ENCODE data around the gene ADGRD2.

The ADGRD2 gene

GRCh38 chr9:124450241-124450924, at the start of gene ADGRD2:
TSS of gene ADGRD2 (plus strand) at chr9:124450451. CDS start at chr9:124451667, 1,216 bp downstream.
- H3K4me3 ChIP-seq (ENCODE audit: low read depth, low read length): no peak within 1 kb of the TSS
- no peak for TF ChIP-seq CTCF (IDR thresholded peaks at IDR 0.05; ENCODE audit: borderline replicate concordance, insufficient read depth, low read depth, low read length)

GRCh38 chr9:124403246-124403645, 47.0 kb upstream of the ADGRD2 start:
- no peak for TF ChIP-seq CTCF (IDR thresholded peaks at IDR 0.05; ENCODE audit: borderline replicate concordance, insufficient read depth, low read depth, low read length)
- no peak overlapping the region for H3K4me3 ChIP-seq (ENCODE audit: low read depth, low read length)

GRCh38 chr9:124409410-124409809, 40.8 kb upstream of the ADGRD2 start:
- TF ChIP-seq CTCF (IDR thresholded peaks at IDR 0.05; ENCODE audit: borderline replicate concordance, insufficient read depth, low read depth, low read length): no peak
- H3K4me3 ChIP-seq (ENCODE audit: low read depth, low read length): no peak overlapping the region

- TF ChIP-seq CTCF (IDR thresholded peaks at IDR 0.05; ENCODE audit: borderline replicate concordance, insufficient read depth, low read depth, low read length): no peak
- H3K4me3 ChIP-seq (ENCODE audit: low read depth, low read length): no peak overlapping the region
Observed at GRCh38 chr9:124410321-124410913, 39.8 kb upstream of the ADGRD2 start.

- TF ChIP-seq CTCF (IDR thresholded peaks at IDR 0.05; ENCODE audit: borderline replicate concordance, insufficient read depth, low read depth, low read length): no peak
- no peak overlapping the region for H3K4me3 ChIP-seq (ENCODE audit: low read depth, low read length)
Observed at GRCh38 chr9:124411514-124412227, 38.6 kb upstream of the ADGRD2 start.

GRCh38 chr9:124412228-124412575, 38.0 kb upstream of the ADGRD2 start:
- no peak overlapping the region for H3K4me3 ChIP-seq (ENCODE audit: low read depth, low read length)
- TF ChIP-seq CTCF (IDR thresholded peaks at IDR 0.05; ENCODE audit: borderline replicate concordance, insufficient read depth, low read depth, low read length): no peak

Measured in GM12875 (cell line).